ENCODE results near the gene BRPF3.

The BRPF3 gene

GRCh38 chr6:36229223-36229622 lies 32.7 kb downstream of the BRPF3 start:
- H3K27ac Mint-ChIP-seq, result no peak overlapping the region
- no peak for DNase-seq
- H3K4me3 Mint-ChIP-seq, result no peak overlapping the region
- no peaks in the 10 kb centered on the region for H3K9me3 Mint-ChIP-seq
- H3K36me3 Mint-ChIP-seq, result peaks cover 40% of the 10 kb centered on the region
- CTCF ChIA-PET, result no interaction called here
- H3K27me3 Mint-ChIP-seq, result no peaks in the 10 kb centered on the region
- no peaks in the 10 kb centered on the region for H3K4me1 Mint-ChIP-seq

DNA sequence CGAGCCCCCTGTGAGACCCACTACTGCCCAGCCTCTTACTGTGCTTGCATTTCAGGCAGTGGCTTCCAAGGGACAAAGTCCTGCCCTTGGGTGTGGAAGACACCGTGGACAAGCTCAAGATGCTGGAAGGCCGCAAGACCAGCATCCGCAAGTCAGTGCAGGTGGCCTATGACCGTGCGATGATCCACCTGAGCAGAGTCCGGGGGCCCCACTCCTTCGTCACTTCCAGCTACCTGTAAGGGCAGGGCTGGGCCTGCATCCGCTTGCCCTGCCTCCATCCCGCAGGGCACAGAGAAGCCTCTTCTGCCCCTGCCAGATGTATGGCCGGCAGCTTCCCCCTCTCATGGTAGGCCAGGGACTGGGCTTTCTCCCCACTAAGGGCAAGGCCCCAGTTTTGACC lies 33.8 kb downstream of the BRPF3 start:
- DNase-seq, result no peak
- Mint-ChIP-seq H3K4me3 (no peak overlapping the region), H3K27ac (no peak overlapping the region), H3K27me3 (no peaks in the 10 kb centered on the region), H3K9me3 (no peaks in the 10 kb centered on the region), H3K36me3 (peaks cover 37% of the 10 kb centered on the region), H3K4me1 (peaks cover 8% of the 10 kb centered on the region)
- CTCF ChIA-PET, result no interaction called here

DNA sequence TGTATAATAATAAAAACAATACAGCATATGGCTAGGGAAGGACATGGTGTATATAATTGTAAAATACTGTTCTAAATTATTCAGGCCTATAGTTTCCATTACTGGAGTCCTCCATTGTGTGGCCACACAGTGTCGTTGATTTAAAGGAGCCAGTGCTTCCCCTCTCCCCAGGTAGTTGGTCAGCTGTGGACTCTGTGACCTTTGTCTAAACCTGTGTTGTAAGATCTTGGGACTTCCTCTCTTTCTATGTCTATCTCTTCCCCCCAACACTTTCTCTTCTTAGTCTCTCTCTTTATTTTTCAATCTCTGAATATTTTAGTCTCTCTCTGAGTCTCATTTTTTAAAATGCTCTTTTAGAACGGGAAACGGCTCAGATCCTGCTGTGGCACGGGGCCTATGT lies 35.6 kb downstream of the BRPF3 start:
- H3K4me1 Mint-ChIP-seq, result peaks cover 9% of the 10 kb centered on the region
- DNase-seq, result no peak
- CTCF ChIA-PET, result no interaction called here
- no peak overlapping the region for H3K27ac Mint-ChIP-seq
- H3K9me3 Mint-ChIP-seq, result no peaks in the 10 kb centered on the region
- no peak overlapping the region for H3K4me3 Mint-ChIP-seq
- H3K36me3 Mint-ChIP-seq, result peaks cover 25% of the 10 kb centered on the region
- no peaks in the 10 kb centered on the region for H3K27me3 Mint-ChIP-seq

GRCh38 chr6:36235309-36235708 lies 38.8 kb downstream of the BRPF3 start:
- Mint-ChIP-seq H3K27ac (no peak overlapping the region), H3K36me3 (peaks cover 17% of the 10 kb centered on the region), H3K4me1 (peaks cover 9% of the 10 kb centered on the region), H3K9me3 (no peaks in the 10 kb centered on the region), H3K27me3 (no peaks in the 10 kb centered on the region), H3K4me3 (no peak overlapping the region)
- CTCF ChIA-PET, result no interaction called here
- peak; percentile 23 for DNase-seq

- no peak overlapping the region for H3K4me3 Mint-ChIP-seq
- CTCF ChIA-PET, result no interaction called here
- no peaks in the 10 kb centered on the region for H3K27me3 Mint-ChIP-seq
- H3K27ac Mint-ChIP-seq, result no peak overlapping the region
- no peaks in the 10 kb centered on the region for H3K9me3 Mint-ChIP-seq
- peaks cover 16% of the 10 kb centered on the region for H3K36me3 Mint-ChIP-seq
- no peak for DNase-seq
- peaks cover 9% of the 10 kb centered on the region for H3K4me1 Mint-ChIP-seq
Observed at GRCh38 chr6:36235862-36236261, 39.3 kb downstream of the BRPF3 start.

DNA sequence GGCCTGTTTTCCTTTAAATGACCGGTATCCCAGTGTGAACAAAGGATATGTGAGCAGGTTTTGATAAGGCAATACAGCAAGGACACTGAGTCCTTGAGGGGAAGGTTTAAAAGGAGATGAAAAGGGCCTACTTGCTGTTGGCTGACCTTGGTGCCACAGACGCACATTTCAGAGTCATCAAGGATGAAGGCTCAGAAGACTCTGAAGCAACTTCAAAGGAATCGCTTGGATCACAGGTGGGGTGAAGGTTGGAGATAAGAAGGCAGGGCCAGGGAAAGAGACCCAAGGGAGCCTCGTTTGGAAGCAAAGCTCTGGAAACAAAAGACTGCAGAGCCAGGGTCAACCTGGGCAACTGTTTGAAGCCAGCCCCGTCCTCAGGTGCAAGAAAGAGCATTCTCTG lies 43.2 kb downstream of the BRPF3 start:
- no peak for DNase-seq
- Mint-ChIP-seq H3K36me3 (no peaks in the 10 kb centered on the region), H3K9me3 (no peaks in the 10 kb centered on the region), H3K27me3 (peaks cover 31% of the 10 kb centered on the region), H3K4me1 (peaks cover 20% of the 10 kb centered on the region), H3K27ac (no peak overlapping the region), H3K4me3 (no peak overlapping the region)
- CTCF ChIA-PET, result no interaction called here

- no peaks in the 10 kb centered on the region for H3K9me3 Mint-ChIP-seq
- H3K27ac Mint-ChIP-seq, result no peak overlapping the region
- H3K36me3 Mint-ChIP-seq, result no peaks in the 10 kb centered on the region
- H3K4me1 Mint-ChIP-seq, result peaks cover 25% of the 10 kb centered on the region
- CTCF ChIA-PET, result no interaction called here
- peaks cover 38% of the 10 kb centered on the region for H3K27me3 Mint-ChIP-seq
- H3K4me3 Mint-ChIP-seq, result no peak overlapping the region
- no peak for DNase-seq
Observed at GRCh38 chr6:36241728-36242127, 45.2 kb downstream of the BRPF3 start.

DNA sequence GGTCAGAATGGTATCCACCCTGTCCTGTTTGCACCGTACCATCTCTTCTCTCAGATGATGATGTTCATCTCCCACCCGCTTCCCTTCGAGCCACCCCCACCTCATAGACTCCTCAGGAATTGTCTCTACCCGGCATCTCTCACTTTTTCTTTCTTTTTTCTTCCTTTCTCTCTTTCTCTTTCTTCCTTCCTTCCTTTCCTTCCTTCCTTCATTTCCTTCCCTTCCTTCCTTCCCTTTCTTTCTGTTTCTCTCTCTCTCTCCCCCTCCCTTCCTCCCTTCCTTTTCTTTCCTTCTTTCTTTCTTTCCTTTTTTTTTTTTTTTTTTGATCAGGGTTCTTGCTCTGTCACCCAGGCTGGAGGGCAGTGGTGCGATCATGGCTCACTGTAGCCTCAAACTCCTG lies 45.6 kb downstream of the BRPF3 start:
- Mint-ChIP-seq H3K9me3 (no peaks in the 10 kb centered on the region), H3K4me3 (no peak overlapping the region), H3K27ac (no peak overlapping the region), H3K36me3 (no peaks in the 10 kb centered on the region), H3K4me1 (peaks cover 25% of the 10 kb centered on the region), H3K27me3 (peaks cover 42% of the 10 kb centered on the region)
- no peak for DNase-seq
- CTCF ChIA-PET, result no interaction called here

GRCh38 chr6:36242626-36243025 lies 46.1 kb downstream of the BRPF3 start:
- CTCF ChIA-PET, result no interaction called here
- DNase-seq, result no peak
- H3K27ac Mint-ChIP-seq, result no peak overlapping the region
- H3K36me3 Mint-ChIP-seq, result no peaks in the 10 kb centered on the region
- H3K4me3 Mint-ChIP-seq, result no peak overlapping the region
- peaks cover 42% of the 10 kb centered on the region for H3K27me3 Mint-ChIP-seq
- H3K9me3 Mint-ChIP-seq, result no peaks in the 10 kb centered on the region
- H3K4me1 Mint-ChIP-seq, result peaks cover 25% of the 10 kb centered on the region

DNA sequence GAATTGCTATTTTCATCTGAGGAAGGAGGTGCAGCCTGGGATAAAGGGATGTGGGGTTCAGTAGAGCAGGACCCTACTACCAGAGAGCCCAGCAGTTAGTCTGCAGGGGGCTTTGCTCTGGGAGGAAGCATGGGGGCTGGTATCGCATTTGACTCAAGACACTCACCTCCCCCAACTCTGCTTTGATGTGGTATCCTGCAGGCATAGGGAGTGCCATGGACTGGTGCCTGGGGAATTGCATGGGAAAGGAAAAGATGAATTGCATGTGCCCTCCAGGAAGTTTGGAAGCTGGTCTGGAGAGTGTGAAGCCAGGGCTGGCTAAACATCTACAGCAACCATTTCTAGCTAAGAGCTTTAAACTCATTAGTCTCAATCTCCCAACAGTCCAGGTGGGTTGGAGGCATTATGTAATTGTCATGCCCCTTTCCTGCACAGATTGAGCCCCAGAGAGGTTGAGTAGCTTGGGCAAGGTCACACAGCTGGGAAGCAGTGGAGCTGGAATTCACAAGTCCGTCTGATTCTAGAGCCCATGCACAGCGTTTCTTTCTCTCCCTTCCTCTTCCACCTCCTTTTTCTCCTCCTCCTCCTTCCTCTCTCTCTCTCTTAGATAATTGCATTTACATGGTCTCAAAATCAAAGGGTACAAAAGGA lies 47.1 kb downstream of the BRPF3 start:
- Mint-ChIP-seq H3K4me1 (peaks cover 25% of the 10 kb centered on the region), H3K9me3 (no peaks in the 10 kb centered on the region), H3K36me3 (no peaks in the 10 kb centered on the region), H3K27me3 (peaks cover 42% of the 10 kb centered on the region), H3K27ac (no peak overlapping the region), H3K4me3 (no peak overlapping the region)
- DNase-seq, result no peak
- CTCF ChIA-PET, result interaction anchor here (0.9 kb wide), 1 partner anchor 59 kb away, joined by 3 read pairs; no protein-coding TSS in a partner anchor

DNA sequence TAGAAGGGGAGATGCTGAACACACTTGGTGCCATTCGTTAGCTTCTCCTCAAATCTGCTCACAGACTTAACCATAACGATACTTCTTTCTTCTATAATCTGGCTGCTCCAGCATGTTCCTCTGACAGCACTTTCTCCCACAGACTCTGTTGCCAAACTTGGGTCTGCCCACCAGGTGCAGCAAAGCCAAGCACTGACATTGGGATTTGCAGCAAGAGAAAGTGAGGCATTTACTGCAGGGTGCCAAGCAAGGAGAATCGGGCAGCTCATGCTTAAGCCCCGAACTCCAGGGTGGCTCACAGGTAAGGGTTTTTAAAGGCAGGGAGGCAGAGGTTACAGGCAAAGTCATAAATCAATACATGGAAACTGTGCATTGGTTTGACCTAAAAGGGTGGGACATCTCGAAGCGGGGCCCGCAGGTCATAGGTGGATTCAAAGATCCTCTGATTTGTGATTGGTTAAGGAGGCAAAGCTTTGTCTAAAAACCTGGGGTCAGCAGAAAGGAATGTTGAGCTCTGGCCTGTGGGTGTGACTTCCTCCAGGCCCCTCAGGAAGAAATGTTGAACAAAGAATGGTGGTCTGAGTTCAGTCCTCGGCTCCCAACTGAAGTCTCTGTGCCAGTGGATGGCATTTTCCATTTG lies 48.2 kb downstream of the BRPF3 start:
- H3K36me3 Mint-ChIP-seq, result no peaks in the 10 kb centered on the region
- peaks cover 42% of the 10 kb centered on the region for H3K27me3 Mint-ChIP-seq
- H3K9me3 Mint-ChIP-seq, result no peaks in the 10 kb centered on the region
- DNase-seq, result no peak
- H3K27ac Mint-ChIP-seq, result no peak overlapping the region
- peaks cover 25% of the 10 kb centered on the region for H3K4me1 Mint-ChIP-seq
- no peak overlapping the region for H3K4me3 Mint-ChIP-seq
- CTCF ChIA-PET, result interaction anchor here (0.9 kb wide), 1 partner anchor 58 kb away, joined by 3 read pairs; no protein-coding TSS in a partner anchor

GRCh38 chr6:36245572-36246061 lies 49.1 kb downstream of the BRPF3 start:
- CTCF ChIA-PET, result no interaction called here
- DNase-seq, result peak; percentile 41
- peaks cover 25% of the 10 kb centered on the region for H3K4me1 Mint-ChIP-seq
- H3K27me3 Mint-ChIP-seq, result peaks cover 42% of the 10 kb centered on the region
- H3K4me3 Mint-ChIP-seq, result no peak overlapping the region
- H3K9me3 Mint-ChIP-seq, result no peaks in the 10 kb centered on the region
- no peaks in the 10 kb centered on the region for H3K36me3 Mint-ChIP-seq
- H3K27ac Mint-ChIP-seq, result no peak overlapping the region

GRCh38 chr6:36246506-36247268 lies 50.1 kb downstream of the BRPF3 start:
- DNase-seq, result no peak
- no peaks in the 10 kb centered on the region for H3K36me3 Mint-ChIP-seq
- H3K4me1 Mint-ChIP-seq, result peaks cover 21% of the 10 kb centered on the region
- no peak overlapping the region for H3K4me3 Mint-ChIP-seq
- no peaks in the 10 kb centered on the region for H3K9me3 Mint-ChIP-seq
- CTCF ChIA-PET, result no interaction called here
- no peak overlapping the region for H3K27ac Mint-ChIP-seq
- H3K27me3 Mint-ChIP-seq, result peaks cover 40% of the 10 kb centered on the region

DNA sequence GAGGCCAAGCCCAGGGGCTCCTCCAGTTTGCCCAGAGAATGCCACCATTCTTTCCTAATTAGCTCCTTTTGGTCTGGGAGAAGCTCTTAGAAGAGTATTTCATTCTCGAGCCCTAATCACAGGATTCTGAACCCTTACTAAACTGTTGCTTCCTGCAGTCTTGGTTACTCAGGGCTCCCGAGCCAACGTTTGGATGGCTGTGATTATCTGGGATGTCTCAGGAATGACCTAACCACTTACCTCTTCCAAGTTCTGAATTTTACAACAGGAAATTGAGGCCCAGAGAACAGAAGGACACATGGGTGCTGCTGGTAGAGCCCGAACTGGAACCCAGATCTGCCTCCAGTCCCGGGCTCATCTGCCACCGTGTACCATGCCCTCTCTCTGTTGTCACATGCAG lies 51.1 kb downstream of the BRPF3 start:
- Mint-ChIP-seq H3K4me3 (no peak overlapping the region), H3K27me3 (peaks cover 36% of the 10 kb centered on the region), H3K4me1 (peaks cover 11% of the 10 kb centered on the region), H3K36me3 (no peaks in the 10 kb centered on the region), H3K27ac (no peak overlapping the region), H3K9me3 (no peaks in the 10 kb centered on the region)
- CTCF ChIA-PET, result no interaction called here
- DNase-seq, result no peak

- DNase-seq, result no peak
- Mint-ChIP-seq H3K27ac (no peak overlapping the region), H3K4me3 (no peak overlapping the region), H3K4me1 (peaks cover 9% of the 10 kb centered on the region), H3K36me3 (no peaks in the 10 kb centered on the region), H3K27me3 (peaks cover 24% of the 10 kb centered on the region), H3K9me3 (no peaks in the 10 kb centered on the region)
- CTCF ChIA-PET, result no interaction called here
Observed at GRCh38 chr6:36248980-36249379, 52.4 kb downstream of the BRPF3 start.

All from activated naive CD4-positive, alpha-beta T cell treated with anti-CD3 and anti-CD28 coated beads, Interleukin-2, amount 10 ng/mL, durations not matched to agents 7 days and 5 days (primary cell).